ENCODE results near the gene PCSK1N. TPM values are rescaled to one million over a fixed set of nuclear protein-coding genes. Genes with fewer than 3 reads are reported as not detected.
A peak's percentile ranks its signal among the peaks of the same experiment; 100 is the strongest.

PCSK1N gene
- total and polyA plus RNA-seq, 9 of the 15 experiments (the other 6 are each of a cell fraction or from before 2014, with no cell fraction given) = 0.07 to 0.55 (median 0.54) TPM; not detected in 6

DNA sequence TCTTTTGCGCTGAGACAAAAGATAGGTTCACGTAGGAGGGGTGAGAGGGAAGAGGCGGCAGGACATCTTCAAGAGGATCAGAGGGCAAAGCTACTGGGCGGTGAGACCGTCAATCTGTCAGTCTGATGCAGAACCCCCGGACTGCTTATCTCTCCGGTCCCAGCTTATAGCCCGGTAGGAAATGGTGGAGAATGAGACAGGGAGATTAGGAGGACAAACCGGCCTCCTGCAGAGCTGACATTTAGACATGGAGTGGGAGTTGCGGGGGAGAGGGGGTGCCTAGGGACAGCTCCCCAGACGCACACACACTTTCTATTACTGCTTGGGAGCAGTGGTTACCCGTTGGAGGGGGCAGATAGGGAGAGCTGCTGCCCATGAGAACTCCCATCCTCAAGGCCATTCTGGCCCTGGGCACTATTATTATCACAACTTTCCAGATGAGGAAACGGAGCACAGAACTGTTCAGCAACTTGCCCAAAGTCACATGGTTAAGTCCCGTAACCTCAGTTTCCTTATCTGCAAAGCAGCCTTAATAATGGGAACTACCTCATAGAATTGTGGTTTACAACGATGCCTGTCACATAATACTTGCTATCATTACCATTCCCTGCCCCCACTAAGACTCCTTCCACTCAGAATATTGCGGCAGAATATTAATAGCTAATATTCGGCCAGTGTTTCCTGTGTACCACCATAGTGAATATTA is 34.7 kb downstream of the PCSK1N start (continued):
- TF ChIP-seq ZBTB12 (CRISPR knock-in tag; IDR thresholded peaks at IDR 0.05) (no peak), PRMT5 (CRISPR knock-in tag; IDR thresholded peaks at IDR 0.05) (no peak), TAF7 (tag; IDR thresholded peaks at IDR 0.05) (no peak), ZNF436 (CRISPR knock-in tag; IDR thresholded peaks at IDR 0.05) (no peak), ZC3H4 (CRISPR knock-in tag; IDR thresholded peaks at IDR 0.05; ENCODE audit: borderline replicate concordance) (no peak), HNRNPK (IDR thresholded peaks at IDR 0.05; ENCODE audit: low read depth, low read length, poor library complexity, severe bottlenecking) (no peak), ILF3 (IDR thresholded peaks at IDR 0.05; ENCODE audit: borderline replicate concordance) (no peak), ZNF12 (CRISPR knock-in tag; IDR thresholded peaks at IDR 0.05) (no peak), PTTG1 (tag; IDR thresholded peaks at IDR 0.05; ENCODE audit: low read depth) (no peak), EGR1 (conservative IDR thresholded peaks at IDR 0.05) (peak; percentile 100), SLC30A9 (CRISPR knock-in tag; IDR thresholded peaks at IDR 0.05) (no peak), CCNT2 (IDR thresholded peaks at IDR 0.05; ENCODE audit: borderline replicate concordance, extremely low read depth, insufficient read length, low read depth, low read length) (peak; percentile 94), ZFX (CRISPR knock-in tag; IDR thresholded peaks at IDR 0.05) (no peak), EP400 (IDR thresholded peaks at IDR 0.05) (no peak), ZNF217 (CRISPR knock-in tag; IDR thresholded peaks at IDR 0.05) (no peak), CBX2 (IDR thresholded peaks at IDR 0.05; ENCODE audit: insufficient read depth, low read length, poor library complexity, severe bottlenecking) (no peak), ZFP30 (CRISPR knock-in tag; IDR thresholded peaks at IDR 0.05; ENCODE audit: borderline replicate concordance) (no peak), HDAC2 (IDR thresholded peaks at IDR 0.05) (peak; percentile 92), POLR2B (IDR thresholded peaks at IDR 0.05; ENCODE audit: low read depth, partially characterized antibody) (no peak)
- TF ChIP-seq, protein P1, sequence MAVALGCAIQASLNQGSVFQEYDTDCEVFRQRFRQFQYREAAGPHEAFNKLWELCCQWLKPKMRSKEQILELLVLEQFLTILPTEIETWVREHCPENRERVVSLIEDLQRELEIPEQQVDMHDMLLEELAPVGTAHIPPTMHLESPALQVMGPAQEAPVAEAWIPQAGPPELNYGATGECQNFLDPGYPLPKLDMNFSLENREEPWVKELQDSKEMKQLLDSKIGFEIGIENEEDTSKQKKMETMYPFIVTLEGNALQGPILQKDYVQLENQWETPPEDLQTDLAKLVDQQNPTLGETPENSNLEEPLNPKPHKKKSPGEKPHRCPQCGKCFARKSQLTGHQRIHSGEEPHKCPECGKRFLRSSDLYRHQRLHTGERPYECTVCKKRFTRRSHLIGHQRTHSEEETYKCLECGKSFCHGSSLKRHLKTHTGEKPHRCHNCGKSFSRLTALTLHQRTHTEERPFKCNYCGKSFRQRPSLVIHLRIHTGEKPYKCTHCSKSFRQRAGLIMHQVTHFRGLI (CRISPR knock-in tag; IDR thresholded peaks at IDR 0.05) = no peak
- TF ChIP-seq, protein P2, sequence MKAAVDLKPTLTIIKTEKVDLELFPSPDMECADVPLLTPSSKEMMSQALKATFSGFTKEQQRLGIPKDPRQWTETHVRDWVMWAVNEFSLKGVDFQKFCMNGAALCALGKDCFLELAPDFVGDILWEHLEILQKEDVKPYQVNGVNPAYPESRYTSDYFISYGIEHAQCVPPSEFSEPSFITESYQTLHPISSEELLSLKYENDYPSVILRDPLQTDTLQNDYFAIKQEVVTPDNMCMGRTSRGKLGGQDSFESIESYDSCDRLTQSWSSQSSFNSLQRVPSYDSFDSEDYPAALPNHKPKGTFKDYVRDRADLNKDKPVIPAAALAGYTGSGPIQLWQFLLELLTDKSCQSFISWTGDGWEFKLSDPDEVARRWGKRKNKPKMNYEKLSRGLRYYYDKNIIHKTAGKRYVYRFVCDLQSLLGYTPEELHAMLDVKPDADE (conservative IDR thresholded peaks at IDR 0.05; ENCODE audit: control insufficient read depth, low read depth, low read length) = peak; percentile 95
- TF ChIP-seq, protein P3, sequence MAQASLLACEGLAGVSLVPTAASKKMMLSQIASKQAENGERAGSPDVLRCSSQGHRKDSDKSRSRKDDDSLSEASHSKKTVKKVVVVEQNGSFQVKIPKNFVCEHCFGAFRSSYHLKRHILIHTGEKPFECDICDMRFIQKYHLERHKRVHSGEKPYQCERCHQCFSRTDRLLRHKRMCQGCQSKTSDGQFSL (CRISPR knock-in tag; IDR thresholded peaks at IDR 0.05) = no peak
- TF ChIP-seq, protein P3 (tag; IDR thresholded peaks at IDR 0.05) = 0 out of 4 replicates have a peak, but pooled peaks of 1 of the 2 experiments have one; percentile 47

All from K562 (cell line).